GM21717 (cell line): ENCODE measurements around the gene CSGALNACT2.
"Not testable (repeated sequence)": the region's sequence is repeated elsewhere in the genome, so short reads cannot be mapped to it uniquely, and the experiment has no call there.

Experiments used
- ATAC-seq: cut with Tn5 transposase; IDR thresholded peaks from one replicate; pipeline ENCODE4 v1.9.1; 2021; ENCODE audit warnings: mild to moderate bottlenecking, moderate library complexity; ENCODE audit not compliant: unreplicated experiment

Gene CSGALNACT2

GRCh38 chr10:43211431-43212042, 73.3 kb downstream of the CSGALNACT2 start:
- ATAC-seq, result no peak

DNA sequence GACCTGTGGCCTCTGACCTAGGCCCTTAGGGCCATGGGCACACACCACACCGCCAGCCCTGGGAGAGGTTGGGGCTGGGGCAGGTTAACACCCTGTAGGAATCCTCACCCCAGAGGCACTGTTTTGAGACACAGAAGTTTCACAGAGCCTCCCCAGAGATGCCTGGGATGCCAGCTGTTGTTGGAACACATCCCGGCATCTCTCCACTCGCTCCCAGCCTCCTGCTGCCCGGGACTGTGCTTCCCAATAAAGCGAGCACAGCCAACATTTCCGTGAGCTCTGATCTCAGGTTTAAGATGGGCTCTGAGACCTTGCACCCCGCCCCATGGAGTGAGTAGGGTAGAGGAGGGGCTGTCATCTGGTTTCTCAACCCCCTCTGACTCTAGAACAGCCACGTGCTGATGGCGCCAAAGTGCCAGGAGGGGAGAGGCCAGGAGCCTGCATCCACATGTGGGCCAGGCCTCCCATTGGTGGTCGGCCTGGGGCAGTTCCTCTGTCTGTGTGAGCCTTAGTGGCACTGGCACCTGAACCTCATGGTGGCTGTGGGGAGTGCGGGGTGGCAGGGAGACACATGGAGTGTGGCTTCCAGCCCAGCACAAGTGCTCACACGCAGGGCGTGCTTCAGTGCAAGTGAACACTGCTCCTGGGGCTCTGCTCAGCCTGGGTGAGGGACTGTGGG, 73.9 kb downstream of the CSGALNACT2 start:
- ATAC-seq, result no peak

GRCh38 chr10:43214071-43214955, 76.1 kb downstream of the CSGALNACT2 start:
- ATAC-seq, result no peak

GRCh38 chr10:43214956-43215561, 76.8 kb downstream of the CSGALNACT2 start:
- ATAC-seq, result no peak

GRCh38 chr10:43215758-43216455, 77.7 kb downstream of the CSGALNACT2 start:
- ATAC-seq, result no peak

- ATAC-seq, result no peak
Measured at GRCh38 chr10:43216931-43217562, 78.8 kb downstream of the CSGALNACT2 start.

- ATAC-seq, result no peak
Measured at GRCh38 chr10:43217563-43218205, 79.4 kb downstream of the CSGALNACT2 start.

GRCh38 chr10:43218206-43218950, 80.1 kb downstream of the CSGALNACT2 start:
- ATAC-seq, result no peak

DNA sequence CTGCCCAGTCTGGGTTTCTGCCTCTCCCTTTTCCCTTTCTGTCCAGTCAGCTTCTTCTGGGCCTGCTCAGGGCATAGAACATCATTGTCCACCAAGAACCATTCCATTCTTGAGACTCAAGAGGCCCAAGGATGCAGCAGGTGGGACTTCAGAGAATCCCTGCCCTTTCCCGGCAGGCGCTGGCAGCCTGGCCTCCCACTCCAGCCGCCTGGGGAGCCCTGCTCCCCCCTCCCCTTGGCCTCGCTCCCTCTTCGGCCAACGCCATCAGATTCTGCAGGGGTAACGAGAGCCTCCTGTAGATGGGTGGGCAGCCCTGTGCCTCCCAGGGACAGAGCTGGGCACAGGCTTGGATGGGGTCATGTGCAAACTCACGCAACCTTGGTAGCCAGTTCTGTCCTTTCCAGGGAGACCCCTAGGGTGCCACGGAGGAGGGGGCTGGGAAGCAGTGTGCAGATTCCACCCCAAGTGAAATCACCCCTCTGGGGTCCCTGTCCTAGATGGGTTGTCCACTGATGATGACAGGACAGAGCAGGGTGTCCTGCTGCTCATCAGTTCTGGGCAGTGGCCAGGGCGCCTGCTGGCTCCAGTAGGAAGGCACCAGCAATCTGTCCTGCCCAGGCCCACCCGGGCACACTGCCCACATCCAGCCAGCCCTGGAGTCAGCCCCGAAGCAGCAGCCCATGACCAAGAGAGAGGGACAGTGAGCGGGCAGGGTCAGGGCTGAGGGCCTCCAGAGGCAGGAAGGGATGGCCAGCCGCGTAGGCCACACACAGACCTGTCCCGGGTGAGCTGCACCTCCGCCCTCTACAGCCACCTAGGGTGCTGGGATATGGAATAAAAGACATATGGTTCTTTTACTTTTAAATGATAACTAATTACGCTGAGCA, 80.9 kb downstream of the CSGALNACT2 start:
- ATAC-seq, result no peak

- no peak for ATAC-seq
Measured at GRCh38 chr10:43219848-43220247, 81.6 kb downstream of the CSGALNACT2 start.

DNA sequence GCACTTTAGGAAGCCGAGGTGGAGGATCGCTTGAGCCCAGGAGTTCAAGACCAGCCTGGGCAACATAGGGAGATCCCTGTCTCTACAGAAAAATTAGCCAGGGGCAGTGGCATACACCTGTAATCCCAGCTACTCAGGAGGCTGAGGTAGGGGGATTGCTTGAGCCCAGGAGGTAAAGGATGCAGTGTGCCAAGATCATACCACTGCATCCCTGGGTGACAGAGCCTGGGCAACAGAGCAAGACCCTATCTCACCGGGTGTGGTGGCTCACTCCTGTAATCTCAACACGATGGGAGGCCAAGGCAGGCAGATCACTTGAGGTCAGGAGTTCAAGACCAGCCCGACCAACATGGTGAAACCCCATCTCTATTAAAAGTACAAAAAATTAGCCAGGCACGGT, 82.0 kb downstream of the CSGALNACT2 start:
- ATAC-seq, result not testable (repeated sequence)

- ATAC-seq, result no peak
Measured at GRCh38 chr10:43220657-43221418, 82.6 kb downstream of the CSGALNACT2 start.

GRCh38 chr10:43221419-43222209, 83.4 kb downstream of the CSGALNACT2 start:
- ATAC-seq, result no peak

DNA sequence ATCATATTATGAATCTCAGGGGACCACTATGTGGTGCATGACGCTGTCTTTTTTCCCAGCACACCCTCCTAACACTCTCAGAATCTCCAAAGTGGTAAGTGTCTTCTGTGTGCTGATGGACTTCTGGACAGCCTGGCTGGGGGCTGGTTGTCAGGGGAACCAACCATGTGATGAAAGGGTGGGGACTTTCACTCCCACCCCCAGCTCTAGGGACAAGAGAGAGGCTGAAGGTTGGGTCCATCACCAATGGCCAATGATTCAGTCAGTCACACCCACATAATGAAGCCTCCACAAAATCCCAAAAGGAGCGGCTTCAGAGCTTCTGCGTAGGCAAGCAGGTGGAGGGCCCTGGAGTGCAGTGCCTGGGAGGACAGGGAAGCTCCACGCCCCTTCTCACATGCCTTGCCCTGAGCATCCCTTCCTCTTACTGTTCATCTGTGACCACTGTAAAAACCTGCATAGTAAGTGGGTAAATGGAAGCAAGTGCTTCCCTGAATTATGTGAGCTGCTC, 84.0 kb downstream of the CSGALNACT2 start:
- no peak for ATAC-seq

DNA sequence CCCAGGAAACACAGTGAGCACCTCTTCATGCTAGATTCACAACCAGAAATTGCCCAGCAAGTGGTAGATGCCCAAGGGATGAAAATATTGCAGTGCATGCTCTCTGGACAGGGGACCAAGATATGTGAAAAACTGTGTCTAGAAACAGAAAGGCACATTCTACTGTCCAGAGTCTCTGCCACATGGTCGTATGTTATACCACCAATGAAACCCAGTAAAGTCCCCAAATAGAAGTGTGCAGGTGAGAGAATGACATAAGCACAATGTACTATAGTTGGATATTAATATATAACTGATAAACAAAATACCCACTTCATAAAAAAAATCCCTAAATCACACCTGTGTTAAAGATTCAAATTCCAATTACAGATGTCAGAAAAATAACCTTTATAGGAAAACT, 84.8 kb downstream of the CSGALNACT2 start:
- ATAC-seq, result no peak

- no peak for ATAC-seq
Measured at GRCh38 chr10:43224321-43224720, 86.1 kb downstream of the CSGALNACT2 start.
